Measurements from ENCODE around the gene A1BG. TPM values are rescaled to one million over a fixed set of nuclear protein-coding genes. Genes with fewer than 3 reads are reported as not detected.
"Not testable (repeated sequence)": the region's sequence is repeated elsewhere in the genome, so short reads cannot be mapped to it uniquely, and the experiment has no call there.

The A1BG gene
- total RNA-seq, 1 experiment from 2014 or later = 24.5 TPM

DNA sequence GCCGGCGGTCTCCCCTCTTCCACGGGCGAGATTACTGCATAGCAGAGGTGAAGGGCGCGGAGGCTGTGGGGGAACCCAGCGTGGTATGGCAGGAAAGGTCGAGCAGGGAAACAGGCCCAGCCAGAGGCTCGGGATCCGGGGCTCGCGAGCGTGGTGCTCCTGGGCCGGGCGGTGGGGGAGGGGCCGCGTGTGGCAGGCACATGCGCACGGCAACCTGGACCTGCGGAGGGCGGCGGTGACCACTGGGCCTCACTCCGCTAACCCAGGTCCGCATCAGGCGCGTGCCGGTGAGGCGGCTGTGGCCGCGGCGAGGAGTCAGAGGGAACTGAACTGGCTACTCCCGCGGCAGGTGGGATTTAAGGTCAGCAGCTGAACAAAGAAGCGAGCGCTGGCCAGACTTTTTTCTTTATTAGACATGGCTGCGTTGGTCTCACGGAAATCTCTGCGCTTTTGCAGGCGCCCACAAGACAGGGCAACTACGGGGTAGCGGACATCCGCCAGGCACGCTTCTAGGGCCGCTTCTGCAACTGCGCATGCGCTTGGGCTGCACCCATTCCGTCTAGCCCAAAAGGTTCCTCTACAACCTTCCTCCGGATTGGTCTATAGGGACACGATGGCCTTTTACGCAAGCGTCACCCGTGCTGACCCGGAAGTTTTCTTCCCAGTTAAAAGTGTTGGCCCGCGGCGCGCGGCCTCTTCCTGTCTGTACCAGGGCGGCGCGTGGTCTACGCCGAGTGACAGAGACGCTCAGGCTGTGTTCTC lies 33.5 kb upstream of the A1BG start, which contains the start of gene RPS5:
Gene RPS5 (plus strand): TSS at position 694 of the 762 bp plus-strand sequence. CDS start 869 bp downstream, outside the sequence.
- peak; percentile 100 for DNase-seq (ENCODE audit: low spot score)

DNA sequence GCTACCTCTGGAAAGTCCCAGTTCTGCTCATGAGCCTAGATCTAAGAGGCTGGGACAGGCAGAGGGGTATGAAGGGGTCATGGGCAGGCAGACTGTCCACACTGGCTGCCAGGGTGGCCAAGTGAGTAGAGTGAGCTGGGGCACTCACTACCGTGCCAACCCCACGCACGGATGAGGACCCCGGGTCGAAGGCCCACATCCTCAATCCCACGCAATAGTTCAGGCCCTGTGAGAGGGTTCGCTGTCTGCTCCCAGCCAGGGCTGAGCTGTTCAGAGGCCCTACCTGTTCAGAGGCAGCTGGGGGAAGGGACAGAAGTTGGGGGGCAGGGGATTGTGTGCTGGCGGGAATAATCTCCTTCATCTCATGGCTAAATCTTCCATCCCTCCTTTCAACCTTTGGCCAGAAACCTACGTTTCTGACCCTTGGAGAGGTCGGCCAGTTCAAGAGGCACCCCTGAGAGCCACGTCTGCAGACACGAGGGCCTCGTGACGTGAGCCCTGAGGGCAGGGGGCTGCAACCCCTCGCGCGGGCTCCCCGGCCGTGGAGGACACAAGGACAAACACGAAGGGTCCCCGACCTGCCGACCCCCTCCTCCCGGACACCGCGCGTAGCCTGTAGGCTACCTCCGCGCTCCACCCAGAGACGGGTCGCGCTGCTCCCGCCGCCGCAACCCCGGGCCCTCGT lies 32.7 kb upstream of the A1BG start:
- DNase-seq (ENCODE audit: low spot score) = no peak

DNA sequence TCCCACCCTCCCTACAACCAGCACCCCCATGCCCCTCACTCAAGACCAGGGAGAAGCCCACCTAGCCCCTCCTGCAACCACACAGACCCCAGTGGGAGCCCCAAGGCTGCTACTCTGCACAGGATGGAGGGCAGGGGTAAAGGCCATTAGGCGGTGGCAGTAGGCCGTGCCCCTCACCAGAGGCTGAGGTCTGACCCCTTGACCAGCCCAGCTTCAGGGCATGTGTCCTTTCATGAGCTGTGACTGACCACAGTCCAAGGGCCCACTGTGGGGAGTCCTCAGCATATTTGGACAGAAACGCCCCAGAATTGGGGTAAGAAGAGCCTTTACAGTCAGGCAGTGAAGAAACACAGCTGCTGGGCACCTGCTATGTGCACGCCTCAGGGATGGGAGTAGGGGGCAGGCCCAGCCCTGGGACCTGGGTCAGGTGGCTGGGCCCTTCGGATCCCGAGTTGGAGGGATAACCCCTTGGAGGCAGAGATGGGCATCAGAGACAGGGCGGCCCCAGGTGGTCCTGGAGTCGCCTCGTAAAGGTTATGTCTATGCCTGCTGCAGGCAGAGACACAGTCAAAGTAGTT lies 32.1 kb upstream of the A1BG start:
- DNase-seq (ENCODE audit: low spot score) = no peak

DNA sequence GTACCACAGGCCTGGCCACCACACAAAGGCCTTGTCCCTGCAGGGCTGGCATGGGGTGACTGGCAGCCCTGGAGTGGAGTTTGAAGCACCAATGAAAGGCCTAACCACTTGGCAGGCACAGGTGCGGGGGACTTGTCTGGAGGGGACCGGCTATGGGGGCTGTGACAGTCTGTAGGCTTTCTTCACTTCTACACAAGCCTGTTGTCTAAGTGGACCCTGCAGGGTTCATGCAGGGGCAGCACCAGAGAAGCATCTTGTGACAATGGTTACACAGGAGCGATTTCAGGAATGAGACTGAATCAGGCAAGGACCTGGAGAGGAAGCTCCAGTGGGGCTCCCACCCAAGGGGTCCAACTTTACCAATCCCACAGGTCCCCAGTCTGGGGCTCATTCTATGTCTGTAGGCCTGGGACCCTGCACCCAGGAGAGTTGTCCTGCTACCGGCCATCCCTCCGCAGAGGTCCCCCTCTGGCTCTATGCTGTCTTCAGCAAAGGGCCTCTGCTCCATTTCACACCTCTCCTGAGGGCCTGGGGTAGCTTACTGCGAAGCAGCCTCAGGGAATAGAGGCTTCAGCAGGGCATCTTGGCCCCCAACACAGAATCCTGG lies 29.8 kb upstream of the A1BG start:
- no peak for DNase-seq (ENCODE audit: low spot score)

DNA sequence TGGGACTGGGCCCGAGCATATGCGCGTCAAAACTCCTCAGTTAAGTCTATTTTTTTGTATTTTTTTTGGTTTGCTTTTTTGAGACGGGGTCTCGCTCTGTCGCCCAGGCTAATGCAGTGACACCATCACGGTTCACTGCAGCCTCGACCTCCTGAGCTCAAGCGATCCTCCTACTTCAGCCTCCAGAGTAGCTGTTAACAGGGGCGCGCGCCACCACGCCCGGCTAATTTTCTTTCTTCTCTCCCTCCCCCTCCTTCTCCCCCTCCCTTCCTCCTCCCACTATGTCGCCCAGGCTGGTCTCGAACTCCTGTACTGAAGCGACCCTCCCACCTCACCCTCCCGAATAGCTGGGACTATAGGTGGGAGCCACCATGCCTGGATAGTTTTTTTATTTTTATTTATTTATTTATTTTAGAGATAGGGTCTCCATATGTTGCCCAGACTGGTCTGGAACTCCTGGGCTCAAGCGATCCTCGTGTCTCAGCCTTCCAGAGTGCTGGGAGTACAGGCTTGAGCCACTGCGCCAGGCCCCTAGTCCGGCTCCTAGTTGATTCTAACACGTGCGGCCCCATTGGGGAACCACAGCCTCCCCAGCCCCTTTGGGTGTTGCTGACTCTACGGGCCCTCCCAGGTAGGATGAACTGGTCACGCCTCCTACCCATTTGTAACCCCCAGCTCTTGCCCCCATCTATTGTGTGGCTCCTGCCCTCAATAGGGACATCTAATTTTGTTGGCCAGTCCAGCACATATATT lies 28.3 kb upstream of the A1BG start:
- no peak for DNase-seq (ENCODE audit: low spot score)

DNA sequence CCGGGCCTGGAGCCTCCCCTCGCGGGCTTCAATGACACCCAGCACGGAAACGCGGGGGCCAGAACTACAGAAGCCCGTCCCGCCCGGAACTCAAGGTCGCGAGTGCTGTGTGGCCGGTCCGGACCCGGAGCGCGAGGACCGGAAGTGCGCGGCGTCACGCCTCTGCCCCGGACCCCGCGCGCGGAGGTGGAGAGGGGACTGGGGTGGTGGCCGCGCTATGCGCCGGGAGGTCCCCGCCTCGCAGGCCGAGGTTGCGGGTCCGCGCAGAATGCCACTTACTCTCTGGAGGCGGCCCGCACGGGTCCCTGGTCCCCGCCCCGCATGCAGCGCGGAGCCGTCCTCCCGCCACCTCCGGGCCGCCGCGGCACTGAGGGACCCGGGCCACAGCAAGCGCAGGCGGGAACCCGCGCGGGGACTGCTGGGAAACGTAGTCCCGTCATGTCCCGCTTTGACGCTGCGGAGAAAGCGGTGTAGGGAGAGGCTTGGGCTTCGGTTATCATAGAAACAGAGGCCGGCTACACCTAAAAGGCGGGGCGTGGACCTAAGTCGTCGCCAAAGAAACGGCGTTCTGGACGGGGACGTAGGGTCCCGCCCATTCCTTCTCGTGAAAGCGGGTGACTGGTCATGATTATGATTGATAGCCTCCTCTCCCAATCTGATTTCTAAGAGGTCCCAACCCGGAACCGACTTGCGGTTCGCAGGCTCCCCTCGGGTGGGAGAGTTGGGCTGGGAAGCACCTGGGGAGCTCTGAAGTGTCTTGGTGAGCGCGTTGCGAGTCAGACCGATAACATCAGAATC lies 27.6 kb upstream of the A1BG start, which contains the start of gene ZNF837:
Gene ZNF837 (minus strand): TSS at position 369 of the 798 bp plus-strand sequence. CDS start 11,698 bp downstream, outside the sequence.
- peak; percentile 100 for DNase-seq (ENCODE audit: low spot score)

DNA sequence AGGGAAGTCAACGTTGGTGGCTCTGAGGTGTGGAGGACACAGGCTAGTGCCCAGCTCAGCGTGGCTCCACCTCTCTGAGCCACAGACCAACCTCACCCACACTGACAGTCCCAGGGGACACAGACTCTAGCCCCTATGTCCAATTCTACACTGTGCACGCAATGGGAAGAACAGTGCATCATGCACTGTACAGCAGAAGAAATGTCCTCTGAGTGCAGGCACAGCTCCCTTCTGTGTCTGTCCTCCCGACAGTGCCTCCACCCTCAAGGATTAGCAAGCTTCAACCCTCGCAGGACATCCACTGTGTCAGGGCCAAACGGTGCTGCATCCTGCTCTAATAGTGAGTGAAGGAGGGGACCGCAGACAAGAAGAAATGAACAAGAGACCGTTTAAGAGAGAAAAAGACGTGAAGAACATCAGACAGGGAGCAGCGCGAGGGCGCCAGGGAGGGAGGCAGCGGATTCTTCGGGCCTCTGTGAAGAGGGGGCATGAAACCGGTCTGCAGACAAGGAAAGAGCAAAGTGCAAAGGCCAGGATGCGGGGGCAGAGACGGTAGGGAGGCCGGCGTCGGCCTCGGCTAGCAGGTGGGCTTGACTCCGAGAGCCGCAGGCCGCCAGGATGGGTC lies 26.9 kb upstream of the A1BG start:
- DNase-seq (ENCODE audit: low spot score) = no peak

DNA sequence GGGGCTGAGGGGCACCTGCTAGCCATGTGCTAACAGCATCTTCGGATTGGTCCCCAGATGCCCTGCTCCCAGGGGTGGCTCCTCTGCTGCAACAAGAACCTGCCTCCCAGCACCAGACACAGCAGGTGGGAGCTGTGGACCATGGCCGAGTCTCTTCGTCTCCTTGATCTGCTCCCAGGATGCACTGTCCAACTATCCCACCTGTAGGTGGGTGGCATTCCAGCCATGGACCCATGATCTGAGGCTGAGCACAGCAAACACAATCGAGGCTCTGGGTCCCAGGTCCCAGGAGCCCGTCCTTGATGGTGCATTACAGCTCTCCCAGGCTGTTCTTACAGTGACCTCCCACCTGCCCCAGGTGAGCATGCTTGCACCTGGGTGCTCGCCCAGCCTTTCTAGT lies 26.0 kb upstream of the A1BG start:
- no peak for DNase-seq (ENCODE audit: low spot score)

DNA sequence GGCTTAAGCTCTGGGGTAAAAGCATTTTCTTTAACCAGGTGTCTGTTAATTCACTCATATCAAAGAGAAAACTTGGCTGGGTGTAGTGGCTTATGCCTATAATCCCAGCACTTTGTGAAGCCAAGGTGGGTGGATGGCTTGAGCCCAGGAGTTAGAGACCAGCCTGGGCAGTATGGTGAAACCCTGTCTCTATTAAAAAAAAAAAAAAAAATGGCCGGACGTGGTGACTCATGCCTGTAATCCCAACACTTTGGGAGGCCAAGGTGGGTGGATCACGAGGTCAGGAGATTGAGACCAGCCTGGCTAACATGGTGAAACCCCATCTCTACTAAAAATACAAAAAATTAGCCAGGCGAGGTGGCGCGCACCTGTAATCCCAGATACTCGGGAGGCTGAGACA lies 23.4 kb upstream of the A1BG start:
- DNase-seq (ENCODE audit: low spot score) = not testable (repeated sequence)

DNA sequence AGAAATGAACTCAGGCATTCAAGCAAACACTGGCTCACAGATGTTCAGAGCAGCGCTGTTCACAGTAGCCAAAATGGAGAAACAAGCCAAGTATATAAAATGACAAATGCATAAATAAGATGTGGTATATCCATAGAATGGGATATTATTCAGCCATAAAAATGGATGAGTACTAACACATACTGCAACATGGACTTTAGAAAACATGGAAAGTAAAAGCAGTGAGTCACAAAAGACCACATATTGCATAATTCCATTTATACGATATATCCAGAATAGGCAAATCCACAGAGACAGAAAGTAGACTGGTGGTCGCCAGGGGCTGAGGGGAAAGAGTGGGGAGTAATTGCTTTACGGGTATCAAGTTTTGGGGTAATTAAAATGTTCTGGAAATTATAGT lies 20.9 kb upstream of the A1BG start:
- DNase-seq (ENCODE audit: low spot score) = no peak

DNA sequence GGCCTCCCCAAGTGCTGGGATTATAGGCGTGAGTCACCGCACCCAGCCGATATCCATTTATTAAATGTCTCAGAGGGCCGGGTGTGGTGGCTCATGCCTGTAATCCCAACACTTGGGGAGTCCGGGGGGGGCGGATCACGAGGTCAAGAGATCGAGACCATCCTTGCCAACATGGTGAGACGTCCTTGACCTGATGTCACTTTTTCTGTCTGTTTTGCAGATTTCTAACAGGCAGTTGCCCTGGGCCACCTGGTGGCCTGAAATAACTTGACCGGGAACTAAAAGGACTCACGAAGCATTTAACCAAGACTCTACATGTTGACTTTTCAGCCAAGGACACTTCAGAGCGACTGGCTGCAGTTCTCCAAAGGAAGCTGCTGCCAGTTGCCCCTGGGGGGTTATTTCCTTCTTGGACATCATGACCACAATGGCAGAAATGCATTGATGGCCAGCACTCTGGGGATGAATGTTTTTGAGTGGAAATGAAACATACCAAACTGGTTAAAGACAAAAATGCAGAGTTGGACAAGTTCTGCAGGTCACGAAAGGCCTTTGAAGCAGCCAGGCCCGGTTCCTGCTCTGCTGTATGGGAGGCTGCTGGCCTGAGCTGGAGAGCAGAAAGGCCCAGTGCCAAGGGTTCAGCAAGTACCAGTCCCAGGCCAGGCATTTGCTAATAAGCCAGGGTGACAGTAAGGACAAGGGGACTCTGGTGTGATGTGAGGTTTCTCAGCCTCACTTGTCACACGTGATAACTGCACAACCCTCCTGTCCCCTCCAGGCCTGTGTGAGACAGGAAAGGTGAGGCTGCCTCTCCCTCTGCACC lies 19.2 kb upstream of the A1BG start:
- DNase-seq (ENCODE audit: low spot score) = no peak

DNA sequence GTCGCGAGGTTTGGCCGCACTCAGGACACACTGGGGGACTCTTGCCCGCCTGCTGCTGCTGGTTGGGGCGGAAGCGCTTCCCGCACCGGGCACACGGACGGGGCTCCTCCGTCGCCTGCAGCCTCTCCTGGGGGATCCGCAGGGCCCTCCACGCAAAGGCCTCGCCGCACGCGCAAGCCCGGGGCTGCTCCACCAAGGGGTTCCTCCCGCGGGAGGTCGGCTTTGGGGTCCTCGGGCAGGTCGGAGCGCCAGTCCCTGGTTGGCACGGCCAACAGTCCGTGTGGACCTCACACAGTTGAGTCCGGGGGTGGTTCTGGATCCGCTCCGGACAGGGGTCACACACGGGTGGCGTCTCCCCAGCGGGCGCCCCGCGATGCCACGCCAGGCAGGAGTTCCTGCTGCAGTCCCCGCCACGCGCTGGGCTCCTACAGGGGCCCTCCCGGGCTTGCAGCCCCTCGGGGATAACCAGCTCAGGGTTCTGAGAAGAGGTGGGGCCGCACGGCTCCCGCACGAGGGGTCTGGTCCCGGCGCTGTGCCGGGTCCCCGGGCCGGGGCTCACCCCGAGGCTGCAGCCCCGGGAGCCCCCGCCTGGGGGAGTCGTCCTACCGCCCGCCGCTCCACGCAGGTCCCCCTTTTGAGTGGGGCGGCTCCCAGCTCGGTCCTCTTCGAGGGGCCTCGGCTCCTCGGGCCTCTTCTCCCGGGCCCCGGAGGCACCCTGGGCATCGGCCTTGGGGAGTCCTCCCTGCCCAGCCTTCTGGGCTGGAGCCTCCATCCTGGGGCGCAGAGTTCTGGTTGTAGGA lies 15.5 kb upstream of the A1BG start:
- DNase-seq (ENCODE audit: low spot score) = no peak

DNA sequence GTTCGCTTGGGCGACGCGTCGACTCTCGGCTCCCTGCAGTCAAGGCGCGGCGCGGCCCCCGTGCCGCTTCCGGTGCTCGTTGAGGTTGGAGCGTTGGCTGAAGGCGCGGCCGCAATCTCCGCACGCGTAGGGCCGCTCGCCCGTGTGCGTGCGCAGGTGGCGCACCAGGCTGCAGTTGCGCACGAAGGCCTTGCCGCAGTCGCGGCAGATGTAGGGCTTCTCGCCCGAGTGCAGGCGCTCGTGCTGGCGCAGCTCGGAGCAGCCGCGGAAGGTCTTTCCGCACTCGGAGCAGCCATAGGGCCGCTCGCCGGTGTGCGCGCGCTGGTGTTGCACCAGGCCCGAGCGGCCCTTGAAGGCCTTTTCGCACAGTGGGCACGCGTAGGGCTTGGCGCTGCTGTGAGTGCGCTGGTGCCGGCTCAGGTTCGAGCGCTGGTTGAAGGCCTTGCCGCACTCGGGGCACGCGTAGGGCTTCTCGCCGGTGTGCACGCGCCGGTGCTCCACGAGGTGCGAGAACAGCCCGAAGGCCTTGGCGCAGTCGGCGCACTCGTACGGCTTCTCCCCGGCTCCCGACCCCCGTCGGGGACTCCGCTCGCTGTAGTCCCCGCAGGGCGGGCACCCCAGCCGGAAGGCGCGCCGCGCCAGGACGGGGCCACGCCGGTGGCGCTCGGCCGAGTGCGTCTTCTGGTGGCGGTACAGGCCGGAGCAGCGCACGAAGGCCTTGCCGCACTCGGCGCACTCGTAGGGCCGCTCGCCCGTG lies 14.6 kb upstream of the A1BG start:
- DNase-seq (ENCODE audit: low spot score) = no peak

DNA sequence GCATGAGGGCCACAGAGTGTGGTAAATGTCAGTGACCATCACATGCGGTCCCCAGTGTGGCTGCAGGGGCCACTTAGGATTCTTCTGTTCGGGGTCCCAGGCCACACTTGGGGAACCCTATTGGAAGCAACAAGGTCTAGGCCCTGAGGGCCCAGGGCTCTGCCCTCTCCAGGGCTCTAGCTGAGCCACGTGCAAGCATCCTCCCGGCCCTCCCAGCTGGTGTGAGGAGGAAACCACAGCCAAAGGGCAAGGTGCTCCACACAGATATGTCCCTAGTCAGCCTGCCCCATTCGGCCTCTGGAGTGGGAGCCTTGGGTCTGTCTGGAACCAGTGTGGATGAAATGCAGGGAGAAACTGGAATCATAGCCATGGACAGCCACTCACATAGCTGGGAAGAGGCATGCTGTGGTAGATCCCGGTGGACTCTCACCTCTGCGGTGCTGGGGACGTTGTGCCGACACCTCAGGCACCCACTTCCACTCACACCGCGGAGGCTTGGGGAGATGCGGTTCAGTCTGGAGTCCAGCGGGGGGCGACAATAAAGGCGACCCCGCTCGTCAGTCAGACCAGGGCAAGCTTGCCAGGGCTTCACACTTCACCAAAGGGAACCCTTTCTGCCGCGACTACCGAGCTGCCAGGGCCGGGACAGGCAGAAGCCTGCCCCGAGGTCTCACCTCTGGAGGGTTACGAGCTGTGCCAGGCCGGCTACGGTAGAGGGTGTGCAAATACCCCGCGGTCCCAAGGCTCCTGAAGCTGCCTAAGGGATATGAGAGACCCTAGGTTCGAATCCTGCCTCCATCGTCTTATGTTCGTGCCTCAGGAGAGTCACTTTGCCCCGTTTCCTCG lies 13.5 kb upstream of the A1BG start:
- no peak for DNase-seq (ENCODE audit: low spot score)

DNA sequence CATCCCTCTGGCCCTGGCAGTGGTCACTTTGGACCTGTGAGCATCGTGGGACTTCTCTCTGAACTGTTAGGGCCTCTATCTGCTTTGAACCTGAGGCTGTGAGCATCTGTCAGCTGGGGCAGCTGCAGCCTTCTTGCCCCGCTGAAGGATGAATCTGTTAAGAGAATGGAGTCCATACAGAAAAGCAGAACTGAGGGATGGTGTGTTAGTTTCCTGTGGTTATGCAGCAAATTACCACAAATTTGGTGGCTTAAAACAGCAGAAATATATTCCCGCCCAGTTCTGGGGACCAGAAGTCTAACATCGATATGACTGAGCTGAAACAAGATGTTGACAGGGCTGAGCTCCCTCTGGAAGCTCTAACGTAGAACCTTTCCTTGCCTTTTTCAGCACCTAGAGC lies 10.9 kb upstream of the A1BG start:
- no peak for DNase-seq (ENCODE audit: low spot score)

DNA sequence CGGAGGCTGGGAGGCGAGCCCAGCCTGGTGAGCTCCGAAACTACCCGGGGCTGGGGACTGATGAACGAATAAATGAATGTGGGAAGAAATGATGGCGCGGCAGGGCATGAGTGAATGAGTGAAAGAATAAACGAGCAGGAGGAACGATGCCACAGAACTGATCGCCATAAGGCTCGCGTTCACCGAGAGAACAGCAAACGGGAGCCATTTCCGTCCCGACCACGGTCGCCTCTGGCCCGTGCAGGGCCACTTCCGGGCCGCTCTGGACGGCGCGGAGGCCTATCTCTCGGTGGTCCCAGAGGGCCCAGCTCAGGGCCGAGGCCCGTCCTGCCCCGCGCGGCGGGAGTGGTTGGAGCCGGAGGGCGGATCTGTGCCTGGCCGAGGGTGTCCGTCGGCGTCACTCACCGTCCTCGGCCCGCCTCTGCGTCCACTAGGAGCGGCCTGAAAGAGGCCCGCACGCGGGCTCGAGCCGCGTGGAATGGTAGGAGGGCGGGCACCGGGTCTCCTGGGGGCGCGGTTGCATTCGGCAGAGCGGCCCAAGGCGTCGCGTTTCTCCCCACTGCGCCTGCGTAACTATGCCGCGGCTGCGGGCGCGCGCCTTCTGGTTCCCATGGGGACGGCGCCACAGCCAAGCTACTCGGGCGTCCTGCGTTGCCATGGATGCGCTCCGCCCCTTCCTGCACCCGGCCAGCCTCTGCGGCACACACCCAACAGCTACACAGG lies 9.1 kb upstream of the A1BG start, which contains the start of gene ZNF497:
Gene ZNF497 (minus strand): TSS at position 480 of the 723 bp plus-strand sequence. CDS start 5,116 bp downstream, outside the sequence.
- peak; percentile 96 for DNase-seq (ENCODE audit: low spot score)

All from H4 (cell line).